GM23338 (cell line): ENCODE measurements around the gene SLC8B1. TPM values are rescaled to one million over a fixed set of nuclear protein-coding genes. Genes with fewer than 3 reads are reported as not detected.

Source experiments
- ATAC-seq: fragments of 200-7000 bp; cut with Tn5 transposase; 3 replicates; pipeline ENCODE4 v1.9.1; 2020
- DNase-seq: peaks from one replicate; pipeline ENCODE4 v3.0.0-alpha.2; 2015; ENCODE audit warnings: low spot score
- H2AFZ ChIP-seq: fragments of 200-600 bp; sonication (generic); 2 replicates; pipeline ENCODE4 v1.8.0; 2016; ENCODE audit warnings: antibody characterized with exemption, mild to moderate bottlenecking, moderate library complexity
- H3F3A ChIP-seq: fragments of 200-600 bp; sonication (generic); replicated peaks from 2 replicates; pipeline ENCODE4 v1.8.0; 2017; ENCODE audit warnings: antibody characterized with exemption, mixed run types, low read depth
- H3K27ac ChIP-seq: fragments of 200-600 bp; sonication (generic); 2 replicates; pipeline ENCODE4 v1.6.1; 2016; ENCODE audit warnings: low read depth
- H3K27me3 ChIP-seq: fragments of 200-600 bp; sonication (generic); 2 replicates; pipeline ENCODE4 v1.8.0; 2016; ENCODE audit warnings: mild to moderate bottlenecking, mixed run types, moderate library complexity; ENCODE audit not compliant: insufficient read depth
- H3K36me3 ChIP-seq: fragments of 200-600 bp; sonication (generic); 2 replicates; pipeline ENCODE4 v1.8.0; 2016; ENCODE audit warnings: mild to moderate bottlenecking; ENCODE audit not compliant: insufficient read depth
- H3K4me1 ChIP-seq: fragments of 200-600 bp; sonication (generic); 2 replicates; pipeline ENCODE4 v1.8.0; 2016; ENCODE audit warnings: mild to moderate bottlenecking, moderate library complexity; ENCODE audit not compliant: insufficient read depth
- H3K4me2 ChIP-seq: fragments of 200-600 bp; sonication (generic); 2 replicates; pipeline ENCODE4 v1.7.1; 2017; ENCODE audit warnings: mixed run types
- H3K4me3 ChIP-seq: fragments of 200-600 bp; sonication (generic); 2 replicates; pipeline ENCODE4 v1.6.1; 2016; ENCODE audit warnings: mixed run types
- H3K79me2 ChIP-seq: fragments of 200-600 bp; sonication (generic); replicated peaks from 2 replicates; pipeline ENCODE4 v1.8.0; 2017; ENCODE audit warnings: mild to moderate bottlenecking; ENCODE audit not compliant: insufficient read depth
- H3K9me2 ChIP-seq: fragments of 200-600 bp; sonication (generic); 2 replicates; pipeline ENCODE4 v1.8.0; 2017; ENCODE audit not compliant: insufficient read depth
- H4K20me1 ChIP-seq: fragments of 200-600 bp; sonication (generic); replicated peaks from 2 replicates; pipeline ENCODE4 v1.8.0; 2017; ENCODE audit warnings: mild to moderate bottlenecking; ENCODE audit not compliant: insufficient read depth
- H3K27ac Mint-ChIP-seq: 2 replicates; pipeline ENCODE4 v1.8.0; 2020; ENCODE audit warnings: inconsistent platforms, mild to moderate bottlenecking, moderate library complexity, mixed read lengths
- H3K27me3 Mint-ChIP-seq: 3 replicates; pipeline ENCODE4 v1.8.0; 2022; ENCODE audit warnings: low read depth, mild to moderate bottlenecking, moderate library complexity, mixed read lengths, inconsistent platforms; ENCODE audit not compliant: insufficient read depth, poor library complexity
- H3K36me3 Mint-ChIP-seq: 3 replicates; pipeline ENCODE4 v1.8.0; 2021; ENCODE audit warnings: low read depth, mild to moderate bottlenecking, inconsistent platforms, moderate library complexity, mixed read lengths
- H3K4me1 Mint-ChIP-seq: 3 replicates; pipeline ENCODE4 v1.8.0; 2020; ENCODE audit warnings: mild to moderate bottlenecking, inconsistent platforms, mixed read lengths
- H3K4me3 Mint-ChIP-seq: 3 replicates; pipeline ENCODE4 v1.8.0; 2021; ENCODE audit warnings: moderate library complexity, mild to moderate bottlenecking, inconsistent platforms, mixed read lengths
- H3K9me3 Mint-ChIP-seq: 3 replicates; pipeline ENCODE4 v1.8.0; 2020; ENCODE audit warnings: moderate library complexity, mild to moderate bottlenecking, inconsistent platforms, mixed read lengths
- CREB1 ChIP-seq: fragments of 250-450 bp; sonication (Bioruptor Pico); IDR thresholded peaks from 2 replicates; pipeline ENCODE4 v1.5.0; 2020; ENCODE audit warnings: low read depth, mild to moderate bottlenecking, moderate library complexity
- EZH2 ChIP-seq: fragments of 200-600 bp; sonication (generic); IDR thresholded peaks from one replicate; pipeline ENCODE4 v1.8.0; 2017; ENCODE audit warnings: antibody characterized with exemption, mild to moderate bottlenecking, low read depth; ENCODE audit not compliant: unreplicated experiment
- EZH2phosphoT487 ChIP-seq: fragments of 200-600 bp; sonication (generic); IDR thresholded peaks from one replicate; pipeline ENCODE4 v1.8.1; 2018; ENCODE audit warnings: antibody characterized with exemption; ENCODE audit not compliant: unreplicated experiment
- STAT1 ChIP-seq: IDR thresholded peaks from one replicate; pipeline ENCODE4 v1.6.1; 2016; ENCODE audit warnings: antibody characterized with exemption; ENCODE audit not compliant: unreplicated experiment
- polyA plus RNA-seq: library from polyadenylated mRNA; unstranded; fragments of >200 nt; fragmentation: Nextera tagmentation; extraction: Ambion mirVana; gene quantifications from 2 replicates; pipeline ENCODE4 v1.2.1, GENCODE V29; 2016
- total RNA-seq: library from RNA; depleted of rRNA; stranded (reverse); fragments of >200 nt; shearing (Covaris generic); gene quantifications from 2 replicates; pipeline ENCODE4 v1.2.3, GENCODE V29; 2014
- TF ChIP-seq, protein P1 (sequence below): IDR thresholded peaks from one replicate; pipeline ENCODE4 v1.6.1; 2018; ENCODE audit warnings: antibody characterized with exemption; ENCODE audit not compliant: unreplicated experiment
- TF ChIP-seq, protein P2 (sequence below): fragments of 250-450 bp; sonication (Bioruptor Pico); IDR thresholded peaks from 2 replicates; pipeline ENCODE4 v1.5.0; 2020; ENCODE audit warnings: mild to moderate bottlenecking, moderate library complexity
- TF ChIP-seq, protein P3 (sequence below): IDR thresholded peaks from 2 replicates; pipeline ENCODE4 v1.6.1; 2016; ENCODE audit warnings: antibody characterized with exemption

The SLC8B1 gene
- total and polyA plus RNA-seq, 2 experiments from 2014 or later = 6.0 to 8.9 TPM

DNA sequence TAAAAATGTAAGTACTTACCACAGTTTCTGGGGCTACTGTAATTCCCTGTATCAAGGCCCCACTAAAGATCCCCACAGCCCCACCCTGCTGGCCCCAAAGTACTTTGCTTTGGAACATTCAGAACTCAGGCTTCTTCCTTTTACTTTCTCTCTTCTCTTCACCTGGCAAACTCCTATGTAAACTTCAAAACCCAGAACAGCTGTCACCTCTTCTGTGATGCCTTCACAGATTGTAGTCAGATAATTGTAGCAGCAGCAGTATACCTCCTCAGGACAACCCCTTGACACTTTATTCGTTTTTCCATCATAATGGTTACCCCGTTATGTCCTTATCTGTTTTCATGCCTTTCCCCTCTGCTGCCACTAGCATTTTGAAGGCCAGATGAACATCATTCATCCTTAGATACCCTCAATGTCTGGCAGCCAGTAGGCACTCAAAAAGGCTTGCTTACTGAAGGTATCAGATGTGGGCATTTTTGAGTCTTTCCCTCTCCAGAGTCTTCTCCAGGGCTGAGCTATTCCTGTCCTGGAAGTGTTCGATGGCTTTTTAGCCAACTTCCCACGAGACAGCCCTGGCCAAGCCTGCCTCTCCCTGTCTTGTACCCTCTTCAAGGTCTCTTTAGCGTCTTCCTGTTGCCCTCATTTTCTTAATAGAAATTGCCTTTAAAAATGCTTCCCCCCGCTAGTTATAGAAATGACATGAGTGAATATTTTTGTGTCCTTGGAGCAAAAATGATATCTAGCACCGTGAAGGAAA lies 30.9 kb upstream of the SLC8B1 start:
- H3K27ac Mint-ChIP-seq = no peak overlapping the region
- H3K9me3 Mint-ChIP-seq = no peaks in the 10 kb centered on the region; the same call in 2 of the 3 replicates
- no peak overlapping the region for H3K4me3 Mint-ChIP-seq
- TF ChIP-seq EZH2 (no peak), STAT1 (no peak), EZH2phosphoT487 (no peak), CREB1 (CRISPR knock-in tag) (no peak)
- TF ChIP-seq, protein P1, sequence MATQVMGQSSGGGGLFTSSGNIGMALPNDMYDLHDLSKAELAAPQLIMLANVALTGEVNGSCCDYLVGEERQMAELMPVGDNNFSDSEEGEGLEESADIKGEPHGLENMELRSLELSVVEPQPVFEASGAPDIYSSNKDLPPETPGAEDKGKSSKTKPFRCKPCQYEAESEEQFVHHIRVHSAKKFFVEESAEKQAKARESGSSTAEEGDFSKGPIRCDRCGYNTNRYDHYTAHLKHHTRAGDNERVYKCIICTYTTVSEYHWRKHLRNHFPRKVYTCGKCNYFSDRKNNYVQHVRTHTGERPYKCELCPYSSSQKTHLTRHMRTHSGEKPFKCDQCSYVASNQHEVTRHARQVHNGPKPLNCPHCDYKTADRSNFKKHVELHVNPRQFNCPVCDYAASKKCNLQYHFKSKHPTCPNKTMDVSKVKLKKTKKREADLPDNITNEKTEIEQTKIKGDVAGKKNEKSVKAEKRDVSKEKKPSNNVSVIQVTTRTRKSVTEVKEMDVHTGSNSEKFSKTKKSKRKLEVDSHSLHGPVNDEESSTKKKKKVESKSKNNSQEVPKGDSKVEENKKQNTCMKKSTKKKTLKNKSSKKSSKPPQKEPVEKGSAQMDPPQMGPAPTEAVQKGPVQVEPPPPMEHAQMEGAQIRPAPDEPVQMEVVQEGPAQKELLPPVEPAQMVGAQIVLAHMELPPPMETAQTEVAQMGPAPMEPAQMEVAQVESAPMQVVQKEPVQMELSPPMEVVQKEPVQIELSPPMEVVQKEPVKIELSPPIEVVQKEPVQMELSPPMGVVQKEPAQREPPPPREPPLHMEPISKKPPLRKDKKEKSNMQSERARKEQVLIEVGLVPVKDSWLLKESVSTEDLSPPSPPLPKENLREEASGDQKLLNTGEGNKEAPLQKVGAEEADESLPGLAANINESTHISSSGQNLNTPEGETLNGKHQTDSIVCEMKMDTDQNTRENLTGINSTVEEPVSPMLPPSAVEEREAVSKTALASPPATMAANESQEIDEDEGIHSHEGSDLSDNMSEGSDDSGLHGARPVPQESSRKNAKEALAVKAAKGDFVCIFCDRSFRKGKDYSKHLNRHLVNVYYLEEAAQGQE = no peak
- TF ChIP-seq, protein P2, sequence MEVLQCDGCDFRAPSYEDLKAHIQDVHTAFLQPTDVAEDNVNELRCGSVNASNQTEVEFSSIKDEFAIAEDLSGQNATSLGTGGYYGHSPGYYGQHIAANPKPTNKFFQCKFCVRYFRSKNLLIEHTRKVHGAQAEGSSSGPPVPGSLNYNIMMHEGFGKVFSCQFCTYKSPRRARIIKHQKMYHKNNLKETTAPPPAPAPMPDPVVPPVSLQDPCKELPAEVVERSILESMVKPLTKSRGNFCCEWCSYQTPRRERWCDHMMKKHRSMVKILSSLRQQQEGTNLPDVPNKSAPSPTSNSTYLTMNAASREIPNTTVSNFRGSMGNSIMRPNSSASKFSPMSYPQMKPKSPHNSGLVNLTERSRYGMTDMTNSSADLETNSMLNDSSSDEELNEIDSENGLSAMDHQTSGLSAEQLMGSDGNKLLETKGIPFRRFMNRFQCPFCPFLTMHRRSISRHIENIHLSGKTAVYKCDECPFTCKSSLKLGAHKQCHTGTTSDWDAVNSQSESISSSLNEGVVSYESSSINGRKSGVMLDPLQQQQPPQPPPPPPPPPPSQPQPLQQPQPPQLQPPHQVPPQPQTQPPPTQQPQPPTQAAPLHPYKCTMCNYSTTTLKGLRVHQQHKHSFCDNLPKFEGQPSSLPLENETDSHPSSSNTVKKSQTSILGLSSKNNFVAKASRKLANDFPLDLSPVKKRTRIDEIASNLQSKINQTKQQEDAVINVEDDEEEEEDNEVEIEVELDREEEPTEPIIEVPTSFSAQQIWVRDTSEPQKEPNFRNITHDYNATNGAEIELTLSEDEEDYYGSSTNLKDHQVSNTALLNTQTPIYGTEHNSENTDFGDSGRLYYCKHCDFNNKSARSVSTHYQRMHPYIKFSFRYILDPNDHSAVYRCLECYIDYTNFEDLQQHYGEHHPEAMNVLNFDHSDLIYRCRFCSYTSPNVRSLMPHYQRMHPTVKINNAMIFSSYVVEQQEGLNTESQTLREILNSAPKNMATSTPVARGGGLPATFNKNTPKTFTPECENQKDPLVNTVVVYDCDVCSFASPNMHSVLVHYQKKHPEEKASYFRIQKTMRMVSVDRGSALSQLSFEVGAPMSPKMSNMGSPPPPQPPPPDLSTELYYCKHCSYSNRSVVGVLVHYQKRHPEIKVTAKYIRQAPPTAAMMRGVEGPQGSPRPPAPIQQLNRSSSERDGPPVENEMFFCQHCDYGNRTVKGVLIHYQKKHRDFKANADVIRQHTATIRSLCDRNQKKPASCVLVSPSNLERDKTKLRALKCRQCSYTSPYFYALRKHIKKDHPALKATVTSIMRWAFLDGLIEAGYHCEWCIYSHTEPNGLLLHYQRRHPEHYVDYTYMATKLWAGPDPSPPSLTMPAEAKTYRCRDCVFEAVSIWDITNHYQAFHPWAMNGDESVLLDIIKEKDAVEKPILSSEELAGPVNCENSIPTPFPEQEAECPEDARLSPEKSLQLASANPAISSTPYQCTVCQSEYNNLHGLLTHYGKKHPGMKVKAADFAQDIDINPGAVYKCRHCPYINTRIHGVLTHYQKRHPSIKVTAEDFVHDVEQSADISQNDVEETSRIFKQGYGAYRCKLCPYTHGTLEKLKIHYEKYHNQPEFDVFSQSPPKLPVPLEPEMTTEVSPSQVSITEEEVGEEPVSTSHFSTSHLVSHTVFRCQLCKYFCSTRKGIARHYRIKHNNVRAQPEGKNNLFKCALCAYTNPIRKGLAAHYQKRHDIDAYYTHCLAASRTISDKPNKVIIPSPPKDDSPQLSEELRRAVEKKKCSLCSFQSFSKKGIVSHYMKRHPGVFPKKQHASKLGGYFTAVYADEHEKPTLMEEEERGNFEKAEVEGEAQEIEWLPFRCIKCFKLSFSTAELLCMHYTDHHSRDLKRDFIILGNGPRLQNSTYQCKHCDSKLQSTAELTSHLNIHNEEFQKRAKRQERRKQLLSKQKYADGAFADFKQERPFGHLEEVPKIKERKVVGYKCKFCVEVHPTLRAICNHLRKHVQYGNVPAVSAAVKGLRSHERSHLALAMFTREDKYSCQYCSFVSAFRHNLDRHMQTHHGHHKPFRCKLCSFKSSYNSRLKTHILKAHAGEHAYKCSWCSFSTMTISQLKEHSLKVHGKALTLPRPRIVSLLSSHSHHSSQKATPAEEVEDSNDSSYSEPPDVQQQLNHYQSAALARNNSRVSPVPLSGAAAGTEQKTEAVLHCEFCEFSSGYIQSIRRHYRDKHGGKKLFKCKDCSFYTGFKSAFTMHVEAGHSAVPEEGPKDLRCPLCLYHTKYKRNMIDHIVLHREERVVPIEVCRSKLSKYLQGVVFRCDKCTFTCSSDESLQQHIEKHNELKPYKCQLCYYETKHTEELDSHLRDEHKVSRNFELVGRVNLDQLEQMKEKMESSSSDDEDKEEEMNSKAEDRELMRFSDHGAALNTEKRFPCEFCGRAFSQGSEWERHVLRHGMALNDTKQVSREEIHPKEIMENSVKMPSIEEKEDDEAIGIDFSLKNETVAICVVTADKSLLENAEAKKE (CRISPR knock-in tag) = no peak
- TF ChIP-seq, protein P3, sequence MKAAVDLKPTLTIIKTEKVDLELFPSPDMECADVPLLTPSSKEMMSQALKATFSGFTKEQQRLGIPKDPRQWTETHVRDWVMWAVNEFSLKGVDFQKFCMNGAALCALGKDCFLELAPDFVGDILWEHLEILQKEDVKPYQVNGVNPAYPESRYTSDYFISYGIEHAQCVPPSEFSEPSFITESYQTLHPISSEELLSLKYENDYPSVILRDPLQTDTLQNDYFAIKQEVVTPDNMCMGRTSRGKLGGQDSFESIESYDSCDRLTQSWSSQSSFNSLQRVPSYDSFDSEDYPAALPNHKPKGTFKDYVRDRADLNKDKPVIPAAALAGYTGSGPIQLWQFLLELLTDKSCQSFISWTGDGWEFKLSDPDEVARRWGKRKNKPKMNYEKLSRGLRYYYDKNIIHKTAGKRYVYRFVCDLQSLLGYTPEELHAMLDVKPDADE = no peak
- H3K9me2 ChIP-seq = no peaks in the 10 kb centered on the region
- ATAC-seq = no peak
- H4K20me1 ChIP-seq = peaks cover 4% of the 10 kb centered on the region; the same call in 1 of the 2 replicates
- H3K4me1 ChIP-seq = no peaks in the 10 kb centered on the region
- peaks cover 3% of the 10 kb centered on the region; the same call in 2 of the 3 replicates for H3K36me3 Mint-ChIP-seq
- H2AFZ ChIP-seq = no peak overlapping the region
- H3K36me3 ChIP-seq = no peaks in the 10 kb centered on the region
- no peaks in the 10 kb centered on the region for H3K27me3 ChIP-seq
- H3K4me3 ChIP-seq = no peak overlapping the region
- no peak overlapping the region for H3K27ac ChIP-seq
- no peaks in the 10 kb centered on the region; the same call in 1 of the 3 replicates for H3K4me1 Mint-ChIP-seq
- H3F3A ChIP-seq = no peaks in the 10 kb centered on the region
- no peak for DNase-seq
- peaks cover 9% of the 10 kb centered on the region for H3K27me3 Mint-ChIP-seq
- no peaks in the 10 kb centered on the region for H3K79me2 ChIP-seq
- H3K4me2 ChIP-seq = no peak overlapping the region
